Measurements from ENCODE around the gene DZIP1L.

The DZIP1L gene

DNA sequence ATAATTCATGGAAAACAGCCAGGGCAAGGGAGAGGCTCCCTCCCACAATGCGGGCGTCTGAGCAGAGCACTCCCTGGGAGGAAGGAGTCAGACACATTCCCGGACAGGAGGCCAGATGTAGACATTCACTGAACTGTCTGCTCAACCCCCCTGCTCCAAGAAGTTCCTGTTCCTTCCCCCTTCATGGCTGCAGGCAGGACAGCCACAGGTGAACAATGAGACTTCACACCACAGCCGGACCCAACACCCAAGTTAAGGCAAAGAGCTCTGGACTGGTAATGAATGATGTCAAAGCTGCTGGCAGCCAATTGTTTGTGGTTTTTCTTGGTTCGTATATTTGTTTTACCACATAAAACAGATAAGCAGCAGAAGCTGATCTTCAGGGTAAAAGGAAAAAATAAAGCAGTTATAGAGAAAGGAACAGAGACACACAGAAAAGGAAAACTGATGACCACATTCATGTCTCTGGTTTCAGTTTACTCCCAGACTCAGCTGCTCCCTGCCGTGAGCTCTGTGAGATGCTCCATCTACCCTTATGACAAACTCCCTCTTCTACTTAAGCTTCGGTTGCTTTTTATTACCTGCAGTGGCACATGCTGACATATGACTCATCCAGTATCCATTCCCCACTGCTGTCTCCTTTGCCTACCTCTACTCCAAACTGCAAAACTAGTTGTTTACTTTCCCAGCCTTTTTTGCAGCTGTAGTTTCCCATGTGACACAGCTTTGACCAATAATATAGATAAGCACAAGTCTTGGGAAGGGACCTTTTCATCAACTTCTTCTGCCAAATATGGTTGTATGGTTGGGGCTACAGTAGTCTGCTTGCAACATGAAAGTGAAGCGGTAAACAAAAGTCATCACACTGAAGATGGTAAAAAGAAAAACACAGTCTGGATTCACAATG, 33.1 kb downstream of the DZIP1L start:
- TF ChIP-seq, protein P1, sequence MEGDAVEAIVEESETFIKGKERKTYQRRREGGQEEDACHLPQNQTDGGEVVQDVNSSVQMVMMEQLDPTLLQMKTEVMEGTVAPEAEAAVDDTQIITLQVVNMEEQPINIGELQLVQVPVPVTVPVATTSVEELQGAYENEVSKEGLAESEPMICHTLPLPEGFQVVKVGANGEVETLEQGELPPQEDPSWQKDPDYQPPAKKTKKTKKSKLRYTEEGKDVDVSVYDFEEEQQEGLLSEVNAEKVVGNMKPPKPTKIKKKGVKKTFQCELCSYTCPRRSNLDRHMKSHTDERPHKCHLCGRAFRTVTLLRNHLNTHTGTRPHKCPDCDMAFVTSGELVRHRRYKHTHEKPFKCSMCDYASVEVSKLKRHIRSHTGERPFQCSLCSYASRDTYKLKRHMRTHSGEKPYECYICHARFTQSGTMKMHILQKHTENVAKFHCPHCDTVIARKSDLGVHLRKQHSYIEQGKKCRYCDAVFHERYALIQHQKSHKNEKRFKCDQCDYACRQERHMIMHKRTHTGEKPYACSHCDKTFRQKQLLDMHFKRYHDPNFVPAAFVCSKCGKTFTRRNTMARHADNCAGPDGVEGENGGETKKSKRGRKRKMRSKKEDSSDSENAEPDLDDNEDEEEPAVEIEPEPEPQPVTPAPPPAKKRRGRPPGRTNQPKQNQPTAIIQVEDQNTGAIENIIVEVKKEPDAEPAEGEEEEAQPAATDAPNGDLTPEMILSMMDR (IDR thresholded peaks at IDR 0.05; ENCODE audit: control extremely low read depth, extremely low read depth, low read depth, missing control alignments) = no peak
- CTCF ChIA-PET = interaction anchor here (0.8 to 1.7 kb wide), 7 partner anchors 9 to 46 kb away, joined by 3 to 6 read pairs (median 4); no protein-coding TSS in a partner anchor

DNA sequence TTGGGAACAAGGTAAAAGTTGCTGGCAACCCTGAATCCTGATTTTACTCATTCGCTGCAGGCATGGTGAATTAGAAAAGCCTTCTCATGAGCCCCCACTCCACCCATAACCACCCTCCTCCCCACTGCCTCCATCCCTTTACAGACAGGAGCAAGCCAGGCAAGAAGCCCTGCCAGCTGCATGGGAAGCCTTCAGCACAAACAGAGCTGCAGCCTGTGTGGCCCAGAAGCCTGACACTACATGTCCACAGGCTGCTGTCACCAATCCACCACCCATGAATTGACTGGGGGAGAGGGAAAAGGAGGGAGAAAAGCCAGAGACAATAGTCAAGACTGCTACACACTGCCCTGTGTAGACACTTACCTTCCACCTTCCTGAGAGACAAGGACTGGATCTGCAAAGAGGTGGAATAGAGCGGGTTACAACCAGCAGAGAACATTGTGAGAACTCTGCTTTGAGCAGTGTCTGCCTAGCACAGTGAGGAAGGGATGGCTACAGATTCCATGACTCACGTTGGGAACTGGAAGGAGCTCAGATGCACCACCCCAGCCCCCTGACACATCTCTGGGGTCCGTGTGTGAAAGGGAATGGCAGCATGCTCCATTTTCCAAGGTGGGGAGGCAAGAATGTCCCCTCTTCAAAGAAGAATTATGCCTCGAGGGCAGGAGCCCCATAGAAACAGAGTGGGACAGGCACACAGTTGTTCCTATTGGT, 33.9 kb downstream of the DZIP1L start:
- ChIA-PET CTCF (interaction anchor here (0.8 to 1.7 kb wide), 5 partner anchors 8 to 46 kb away, joined by 3 to 6 read pairs (median 4); no protein-coding TSS in a partner anchor), POLR2A (no interaction called here)

More for the DNA sequence above, 33.1 kb downstream of the DZIP1L start:
- DNase-seq (ENCODE audit: extremely low spot score) = no peak
- POLR2A ChIA-PET = no interaction called here

DNA sequence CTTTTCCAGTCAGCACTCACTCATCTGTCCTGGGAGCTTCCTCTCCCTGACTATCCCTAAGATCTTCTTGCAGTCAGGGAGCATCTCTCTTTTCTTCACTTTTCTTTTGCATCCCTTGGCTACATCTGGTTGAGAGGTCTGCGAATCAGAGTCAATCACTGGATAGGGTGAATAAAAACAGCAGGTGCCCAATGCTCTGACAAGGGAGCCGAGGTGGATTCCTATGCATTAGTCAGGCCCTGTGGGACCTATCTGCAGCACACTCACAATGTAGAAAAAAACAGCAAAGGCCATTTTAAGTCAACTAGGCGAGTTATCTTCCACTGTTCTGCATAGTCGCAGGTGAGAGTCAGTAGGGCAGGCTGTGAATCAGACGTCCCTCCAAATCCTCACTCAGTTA, 35.5 kb downstream of the DZIP1L start:
- ChIA-PET CTCF (interaction anchor here (0.8 to 1.2 kb wide), 4 partner anchors 9 to 836 kb away, joined by 3 to 4 read pairs (median 3); no protein-coding TSS in a partner anchor), POLR2A (no interaction called here)
- DNase-seq (ENCODE audit: extremely low spot score) = no peak
- TF ChIP-seq, protein P1 (IDR thresholded peaks at IDR 0.05; ENCODE audit: control extremely low read depth, extremely low read depth, low read depth, missing control alignments) = no peak

More for the DNA sequence above, 33.9 kb downstream of the DZIP1L start:
- DNase-seq (ENCODE audit: extremely low spot score) = no peak
- TF ChIP-seq, protein P1 (IDR thresholded peaks at IDR 0.05; ENCODE audit: control extremely low read depth, extremely low read depth, low read depth, missing control alignments) = no peak

DNA sequence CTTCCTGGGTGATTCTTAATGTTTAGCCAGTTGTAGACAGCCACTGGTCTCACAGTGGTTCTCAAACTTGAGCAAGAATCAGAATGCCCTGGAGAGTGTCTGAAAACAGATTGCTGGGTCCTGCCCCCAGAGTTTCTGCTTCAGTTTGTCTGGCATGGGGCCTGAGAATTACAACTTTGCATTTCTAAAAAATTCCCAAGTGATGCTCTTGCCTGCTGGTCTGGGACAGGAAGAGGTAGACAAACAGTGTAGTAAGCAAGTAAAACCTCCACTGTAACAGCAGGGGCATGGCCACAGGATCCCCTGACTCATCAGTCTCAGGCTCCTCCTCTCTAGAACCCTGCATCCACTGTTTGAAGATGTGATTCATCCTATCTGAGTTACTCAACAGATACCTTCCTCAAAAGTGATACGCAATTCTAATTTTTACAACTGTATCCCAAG, 36.5 kb downstream of the DZIP1L start:
- POLR2A ChIA-PET = no interaction called here
- CTCF ChIA-PET = interaction anchor here (0.8 kb wide), 1 partner anchor 12 kb away, joined by 3 read pairs; no protein-coding TSS in a partner anchor
- TF ChIP-seq, protein P1 (IDR thresholded peaks at IDR 0.05; ENCODE audit: control extremely low read depth, extremely low read depth, low read depth, missing control alignments) = no peak

DNA sequence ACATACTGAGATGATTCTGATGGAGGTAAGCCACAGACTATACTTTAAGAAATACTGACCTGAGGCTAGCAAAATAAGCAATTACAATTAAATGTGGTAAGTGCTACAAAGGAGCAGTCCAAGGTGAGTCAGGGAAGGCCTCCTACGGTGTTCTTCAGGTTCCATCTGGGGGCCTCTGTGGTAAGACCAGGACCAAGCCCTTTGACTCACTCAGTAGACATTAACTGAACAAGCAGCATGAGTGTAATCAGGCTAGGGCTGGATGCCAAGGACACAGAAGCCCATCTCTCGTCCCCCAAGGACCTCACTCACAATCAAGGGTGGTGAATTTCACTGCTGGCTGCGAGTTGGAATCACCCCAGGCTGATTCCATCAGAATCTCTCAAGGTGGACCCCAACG, 37.3 kb downstream of the DZIP1L start:
- TF ChIP-seq, protein P1 (IDR thresholded peaks at IDR 0.05; ENCODE audit: control extremely low read depth, extremely low read depth, low read depth, missing control alignments) = no peak
- no peak for DNase-seq (ENCODE audit: extremely low spot score)
- POLR2A ChIA-PET = no interaction called here
- CTCF ChIA-PET = interaction anchor here (1.0 kb wide), 1 partner anchor 26 kb away, joined by 3 read pairs; no protein-coding TSS in a partner anchor

More for the DNA sequence above, 36.5 kb downstream of the DZIP1L start:
- no peak for DNase-seq (ENCODE audit: extremely low spot score)

DNA sequence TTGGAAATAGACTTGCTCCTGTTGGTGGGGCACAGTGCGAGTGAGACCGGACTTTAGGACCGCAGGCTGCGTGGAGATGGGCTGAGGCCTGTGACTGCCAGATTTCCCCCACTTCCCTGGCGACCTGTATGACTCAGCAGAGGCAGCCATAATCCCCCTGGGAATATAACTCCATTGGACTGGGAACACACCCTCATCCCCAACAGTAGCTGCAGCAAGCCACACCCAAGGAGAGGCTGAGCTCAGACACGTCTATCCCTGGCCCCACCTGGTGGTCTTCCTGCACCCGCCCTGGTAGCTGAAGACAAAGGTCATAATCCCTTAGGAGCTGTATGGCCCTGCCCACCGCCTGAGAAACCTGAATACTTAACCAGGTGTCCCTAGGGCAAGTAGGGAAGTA, 42.6 kb downstream of the DZIP1L start:
- TF ChIP-seq, protein P1 (IDR thresholded peaks at IDR 0.05; ENCODE audit: control extremely low read depth, extremely low read depth, low read depth, missing control alignments) = no peak
- CTCF ChIA-PET = interaction anchor here (1.2 to 2.5 kb wide), 6 partner anchors 9 to 851 kb away, joined by 3 to 6 read pairs (median 4); no protein-coding TSS in a partner anchor
- DNase-seq (ENCODE audit: extremely low spot score) = no peak
- POLR2A ChIA-PET = no interaction called here

All from GM10248 (cell line).